Measurements from ENCODE around the gene METTL13.

METTL13 gene

GRCh38 chr1:171803461-171804022 is 22.1 kb downstream of the METTL13 start:
- Histone ChIP-seq H3K27me3 (replicated peaks; ENCODE audit: control insufficient read depth, insufficient read depth, low read length) (no peaks in the 10 kb centered on the region), H3K4me1 (ENCODE audit: control insufficient read depth, insufficient read depth, low read length) (peaks cover 24% of the 10 kb centered on the region), H3K9me3 (ENCODE audit: control insufficient read depth, low read length) (no peaks in the 10 kb centered on the region), H3K4me3 (ENCODE audit: low read length) (no peak overlapping the region), H3K36me3 (ENCODE audit: control insufficient read depth, insufficient read depth, low read length, severe bottlenecking) (no peaks in the 10 kb centered on the region), H3K9ac (ENCODE audit: low read length) (no peak overlapping the region)
- no peak for DNase-seq (ENCODE audit: low read depth)

- peaks cover 13% of the 10 kb centered on the region for H3K4me1 ChIP-seq (ENCODE audit: control insufficient read depth, insufficient read depth, low read length)
- no peaks in the 10 kb centered on the region for H3K36me3 ChIP-seq (ENCODE audit: control insufficient read depth, insufficient read depth, low read length, severe bottlenecking)
- H3K27me3 ChIP-seq (replicated peaks; ENCODE audit: control insufficient read depth, insufficient read depth, low read length): no peaks in the 10 kb centered on the region
- H3K9ac ChIP-seq (ENCODE audit: low read length): no peak overlapping the region
- DNase-seq (ENCODE audit: low read depth): no peak
- peak overlapping the region; percentile 15 for H3K4me3 ChIP-seq (ENCODE audit: low read length)
- H3K9me3 ChIP-seq (ENCODE audit: control insufficient read depth, low read length): no peaks in the 10 kb centered on the region
Measured at GRCh38 chr1:171805395-171806115, 24.1 kb downstream of the METTL13 start.

GRCh38 chr1:171807556-171807955 is 26.1 kb downstream of the METTL13 start:
- H3K27me3 ChIP-seq (replicated peaks; ENCODE audit: control insufficient read depth, insufficient read depth, low read length): no peaks in the 10 kb centered on the region
- H3K4me3 ChIP-seq (ENCODE audit: low read length): no peak overlapping the region
- H3K9ac ChIP-seq (ENCODE audit: low read length): no peak overlapping the region
- no peak for DNase-seq (ENCODE audit: low read depth)
- H3K4me1 ChIP-seq (ENCODE audit: control insufficient read depth, insufficient read depth, low read length): peaks cover 11% of the 10 kb centered on the region
- no peaks in the 10 kb centered on the region for H3K9me3 ChIP-seq (ENCODE audit: control insufficient read depth, low read length)
- H3K36me3 ChIP-seq (ENCODE audit: control insufficient read depth, insufficient read depth, low read length, severe bottlenecking): no peaks in the 10 kb centered on the region

- Histone ChIP-seq H3K36me3 (ENCODE audit: control insufficient read depth, insufficient read depth, low read length, severe bottlenecking) (no peaks in the 10 kb centered on the region), H3K27me3 (replicated peaks; ENCODE audit: control insufficient read depth, insufficient read depth, low read length) (no peaks in the 10 kb centered on the region), H3K9ac (ENCODE audit: low read length) (no peak overlapping the region), H3K4me1 (ENCODE audit: control insufficient read depth, insufficient read depth, low read length) (no peaks in the 10 kb centered on the region), H3K9me3 (ENCODE audit: control insufficient read depth, low read length) (no peaks in the 10 kb centered on the region), H3K4me3 (ENCODE audit: low read length) (no peak overlapping the region)
- DNase-seq (ENCODE audit: low read depth): no peak
Measured at GRCh38 chr1:171809834-171810233, 28.4 kb downstream of the METTL13 start.

GRCh38 chr1:171811672-171812071 is 30.2 kb downstream of the METTL13 start:
- no peaks in the 10 kb centered on the region for H3K27me3 ChIP-seq (replicated peaks; ENCODE audit: control insufficient read depth, insufficient read depth, low read length)
- H3K9ac ChIP-seq (ENCODE audit: low read length): no peak overlapping the region
- H3K9me3 ChIP-seq (ENCODE audit: control insufficient read depth, low read length): no peaks in the 10 kb centered on the region
- H3K4me1 ChIP-seq (ENCODE audit: control insufficient read depth, insufficient read depth, low read length): no peaks in the 10 kb centered on the region
- H3K4me3 ChIP-seq (ENCODE audit: low read length): no peak overlapping the region
- H3K36me3 ChIP-seq (ENCODE audit: control insufficient read depth, insufficient read depth, low read length, severe bottlenecking): no peaks in the 10 kb centered on the region
- no peak for DNase-seq (ENCODE audit: low read depth)

- peak; percentile 56 for DNase-seq (ENCODE audit: low read depth)
- no peak overlapping the region for H3K4me3 ChIP-seq (ENCODE audit: low read length)
- H3K9ac ChIP-seq (ENCODE audit: low read length): no peak overlapping the region
- no peaks in the 10 kb centered on the region for H3K36me3 ChIP-seq (ENCODE audit: control insufficient read depth, insufficient read depth, low read length, severe bottlenecking)
- peaks cover 12% of the 10 kb centered on the region for H3K4me1 ChIP-seq (ENCODE audit: control insufficient read depth, insufficient read depth, low read length)
- no peaks in the 10 kb centered on the region for H3K9me3 ChIP-seq (ENCODE audit: control insufficient read depth, low read length)
- no peaks in the 10 kb centered on the region for H3K27me3 ChIP-seq (replicated peaks; ENCODE audit: control insufficient read depth, insufficient read depth, low read length)
Measured at GRCh38 chr1:171814692-171815091, 33.2 kb downstream of the METTL13 start.

GRCh38 chr1:171816300-171816901 is 34.9 kb downstream of the METTL13 start:
- no peaks in the 10 kb centered on the region for H3K36me3 ChIP-seq (ENCODE audit: control insufficient read depth, insufficient read depth, low read length, severe bottlenecking)
- no peaks in the 10 kb centered on the region for H3K27me3 ChIP-seq (replicated peaks; ENCODE audit: control insufficient read depth, insufficient read depth, low read length)
- no peaks in the 10 kb centered on the region for H3K9me3 ChIP-seq (ENCODE audit: control insufficient read depth, low read length)
- DNase-seq (ENCODE audit: low read depth): no peak
- no peak overlapping the region for H3K4me3 ChIP-seq (ENCODE audit: low read length)
- H3K4me1 ChIP-seq (ENCODE audit: control insufficient read depth, insufficient read depth, low read length): peaks cover 12% of the 10 kb centered on the region
- no peak overlapping the region for H3K9ac ChIP-seq (ENCODE audit: low read length)

GRCh38 chr1:171817511-171818265 is 36.2 kb downstream of the METTL13 start:
- Histone ChIP-seq H3K36me3 (ENCODE audit: control insufficient read depth, insufficient read depth, low read length, severe bottlenecking) (no peaks in the 10 kb centered on the region), H3K4me3 (ENCODE audit: low read length) (no peak overlapping the region), H3K27me3 (replicated peaks; ENCODE audit: control insufficient read depth, insufficient read depth, low read length) (no peaks in the 10 kb centered on the region), H3K4me1 (ENCODE audit: control insufficient read depth, insufficient read depth, low read length) (peaks cover 12% of the 10 kb centered on the region), H3K9ac (ENCODE audit: low read length) (no peak overlapping the region), H3K9me3 (ENCODE audit: control insufficient read depth, low read length) (no peaks in the 10 kb centered on the region)
- DNase-seq (ENCODE audit: low read depth): peak; percentile 61

GRCh38 chr1:171819946-171820345 is 38.5 kb downstream of the METTL13 start:
- Histone ChIP-seq H3K9me3 (ENCODE audit: control insufficient read depth, low read length) (no peaks in the 10 kb centered on the region), H3K36me3 (ENCODE audit: control insufficient read depth, insufficient read depth, low read length, severe bottlenecking) (no peaks in the 10 kb centered on the region), H3K4me3 (ENCODE audit: low read length) (no peak overlapping the region), H3K27me3 (replicated peaks; ENCODE audit: control insufficient read depth, insufficient read depth, low read length) (no peaks in the 10 kb centered on the region), H3K4me1 (ENCODE audit: control insufficient read depth, insufficient read depth, low read length) (peaks cover 12% of the 10 kb centered on the region), H3K9ac (ENCODE audit: low read length) (no peak overlapping the region)
- no peak for DNase-seq (ENCODE audit: low read depth)

GRCh38 chr1:171826973-171827372 is 45.5 kb downstream of the METTL13 start:
- Histone ChIP-seq H3K9ac (ENCODE audit: low read length) (no peak overlapping the region), H3K4me1 (ENCODE audit: control insufficient read depth, insufficient read depth, low read length) (no peaks in the 10 kb centered on the region), H3K4me3 (ENCODE audit: low read length) (no peak overlapping the region), H3K9me3 (ENCODE audit: control insufficient read depth, low read length) (peaks cover 9% of the 10 kb centered on the region), H3K27me3 (replicated peaks; ENCODE audit: control insufficient read depth, insufficient read depth, low read length) (no peaks in the 10 kb centered on the region), H3K36me3 (ENCODE audit: control insufficient read depth, insufficient read depth, low read length, severe bottlenecking) (no peaks in the 10 kb centered on the region)
- no peak for DNase-seq (ENCODE audit: low read depth)

- Histone ChIP-seq H3K9me3 (ENCODE audit: control insufficient read depth, low read length) (peaks cover 9% of the 10 kb centered on the region), H3K27me3 (replicated peaks; ENCODE audit: control insufficient read depth, insufficient read depth, low read length) (no peaks in the 10 kb centered on the region), H3K36me3 (ENCODE audit: control insufficient read depth, insufficient read depth, low read length, severe bottlenecking) (no peaks in the 10 kb centered on the region), H3K9ac (ENCODE audit: low read length) (no peak overlapping the region), H3K4me3 (ENCODE audit: low read length) (no peak overlapping the region), H3K4me1 (ENCODE audit: control insufficient read depth, insufficient read depth, low read length) (no peaks in the 10 kb centered on the region)
- no peak for DNase-seq (ENCODE audit: low read depth)
Measured at GRCh38 chr1:171828794-171829193, 47.3 kb downstream of the METTL13 start.
